ENCODE measurements around the gene NCKAP5. TPM values are rescaled to one million over a fixed set of nuclear protein-coding genes. Genes with fewer than 3 reads are reported as not detected.

The NCKAP5 gene
- total RNA-seq, 3 donors from 2014 or later = 1.9 to 6.3 (median 2.3) TPM

DNA sequence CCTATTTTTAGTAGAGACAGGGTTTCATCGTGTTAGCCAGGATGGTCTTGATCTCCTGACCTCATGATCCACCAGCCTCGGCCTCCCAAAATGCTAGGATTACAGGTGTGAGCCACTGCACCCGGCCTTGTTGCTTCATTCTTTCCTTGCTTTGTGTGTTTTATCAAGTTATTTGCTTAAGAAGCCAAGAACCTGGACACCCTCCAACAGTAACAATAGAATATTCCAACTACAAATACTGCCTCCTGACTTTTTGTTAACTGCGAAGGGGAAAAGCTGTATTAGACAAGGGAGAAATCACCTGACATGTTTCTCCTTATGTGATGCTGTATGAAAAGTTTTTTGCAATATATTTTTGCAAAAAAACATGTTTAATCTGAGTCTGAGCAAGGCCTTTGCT is 297.2 kb downstream of the NCKAP5 start:
- TF ChIP-seq CTCF (IDR thresholded peaks at IDR 0.05) = no peak
- Histone ChIP-seq H3K9me3 (no peaks in the 10 kb centered on the region), H3K4me3 (no peak overlapping the region), H3K4me1 (ENCODE audit: low read depth) (peaks cover 2% of the 10 kb centered on the region), H3K36me3 (ENCODE audit: low read depth) (no peaks in the 10 kb centered on the region)
- DNase-seq (no peak), ATAC-seq (no peak)
- intact Hi-C loops (cut with DNase I, micrococcal nuclease) = no loop called here

DNA sequence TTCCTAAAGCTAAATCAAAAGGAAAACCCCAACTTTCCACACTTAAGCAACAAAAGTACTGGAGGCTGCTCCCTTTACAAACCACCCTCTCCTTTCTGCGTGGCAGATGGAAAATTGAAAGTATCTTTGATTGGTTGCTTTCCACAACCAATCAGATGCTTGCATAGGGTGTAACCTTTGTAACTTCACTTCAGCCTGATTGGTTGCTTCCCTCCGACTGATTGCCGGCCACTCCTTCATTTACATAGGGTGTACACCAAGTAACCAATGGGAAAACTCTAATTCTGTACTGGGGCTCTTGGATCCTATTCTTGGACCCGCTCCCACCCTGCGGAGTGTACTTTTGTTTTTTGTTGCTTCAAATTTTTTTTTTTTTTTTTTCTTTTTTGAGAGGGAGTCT is 297.7 kb downstream of the NCKAP5 start:
- ATAC-seq (no peak), DNase-seq (no peak)
- no peaks in the 10 kb centered on the region for H3K9me3 ChIP-seq
- intact Hi-C loops (cut with DNase I, micrococcal nuclease) = no loop called here
- no peaks in the 10 kb centered on the region for H3K36me3 ChIP-seq (ENCODE audit: low read depth)
- peaks cover 7% of the 10 kb centered on the region for H3K4me1 ChIP-seq (ENCODE audit: low read depth)
- no peak for TF ChIP-seq CTCF (IDR thresholded peaks at IDR 0.05)
- no peak overlapping the region for H3K4me3 ChIP-seq

DNA sequence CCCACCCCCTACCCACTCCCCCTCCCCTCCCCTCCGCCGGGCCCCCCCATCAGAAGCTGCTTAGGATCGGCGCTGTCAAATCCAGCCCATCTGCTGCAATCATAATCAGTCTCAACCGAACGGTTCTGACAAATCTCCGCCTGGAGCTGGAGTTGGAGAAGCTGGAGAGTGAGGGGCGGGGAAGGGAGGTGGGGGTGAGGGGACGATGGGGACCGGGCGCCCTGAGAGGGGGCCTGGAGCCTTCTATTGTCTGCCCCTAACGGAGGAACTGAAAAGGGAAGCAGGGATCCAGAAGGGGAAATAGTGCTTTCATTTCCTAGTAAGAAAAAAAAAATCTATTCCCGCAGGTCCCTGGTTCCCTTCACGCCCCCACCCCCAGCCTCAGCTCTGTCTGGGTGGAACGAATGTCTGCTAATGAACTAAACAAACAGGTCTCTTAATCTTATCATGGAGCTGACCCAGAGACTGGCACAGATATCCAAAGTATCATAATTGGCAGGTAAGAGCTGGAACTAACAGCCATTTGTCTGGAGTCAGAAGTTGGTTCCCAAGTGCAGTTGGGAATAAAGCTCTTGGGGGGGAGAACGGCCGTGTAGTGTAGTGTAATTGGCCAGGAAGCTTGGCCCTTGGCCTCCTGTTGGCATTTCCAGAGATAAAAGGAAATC is 301.2 kb downstream of the NCKAP5 start:
- peaks cover 8% of the 10 kb centered on the region for H3K4me1 ChIP-seq (ENCODE audit: low read depth)
- no peak for TF ChIP-seq CTCF (IDR thresholded peaks at IDR 0.05)
- DNase-seq = peak in 1 of 3 donors; percentile 3
- intact Hi-C loops (cut with DNase I, micrococcal nuclease) = no loop called here
- no peak overlapping the region for H3K4me3 ChIP-seq
- ATAC-seq = no peak
- H3K36me3 ChIP-seq (ENCODE audit: low read depth) = no peaks in the 10 kb centered on the region
- H3K9me3 ChIP-seq = no peaks in the 10 kb centered on the region

- TF ChIP-seq CTCF (IDR thresholded peaks at IDR 0.05) = no peak
- Histone ChIP-seq H3K4me3 (no peak overlapping the region), H3K4me1 (ENCODE audit: low read depth) (peaks cover 8% of the 10 kb centered on the region), H3K36me3 (ENCODE audit: low read depth) (no peaks in the 10 kb centered on the region), H3K9me3 (no peaks in the 10 kb centered on the region)
- intact Hi-C loops (cut with DNase I, micrococcal nuclease) = no loop called here
- DNase-seq (peak; percentile 10 to 43 (median 32)), ATAC-seq (peak; percentile 52)
These were observed 302.0 kb downstream of the NCKAP5 start for GRCh38 chr2:133266041-133266925.

DNA sequence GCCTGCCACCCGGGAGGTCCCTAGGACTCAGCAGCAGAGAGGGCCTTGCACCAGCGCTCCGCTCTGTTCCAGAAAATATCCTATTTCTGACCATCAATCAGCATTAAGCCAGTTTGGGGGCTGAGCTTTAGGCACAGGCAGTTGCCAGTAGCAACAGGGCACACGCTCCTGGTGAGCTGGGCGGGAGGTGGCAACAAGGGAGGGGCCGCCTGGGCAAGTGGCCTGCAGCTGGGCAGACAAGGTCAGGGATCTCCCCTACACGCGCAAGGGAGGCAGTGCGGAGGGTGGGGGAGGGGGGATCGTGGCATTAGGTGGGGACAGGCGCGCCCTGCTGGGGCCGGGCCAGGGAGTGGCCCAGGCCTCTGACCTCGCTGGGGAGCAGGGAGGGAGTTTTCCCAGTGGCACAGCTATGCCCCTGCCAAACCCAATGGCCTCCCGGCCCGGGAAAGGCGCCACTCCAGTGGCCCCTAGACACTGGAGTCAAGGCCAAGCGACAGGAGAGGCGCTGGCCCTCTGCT is 302.8 kb downstream of the NCKAP5 start:
- Histone ChIP-seq H3K36me3 (ENCODE audit: low read depth) (no peaks in the 10 kb centered on the region), H3K4me1 (ENCODE audit: low read depth) (peaks cover 8% of the 10 kb centered on the region), H3K9me3 (no peaks in the 10 kb centered on the region), H3K4me3 (no peak overlapping the region)
- DNase-seq (peak; percentile 27 to 59 (median 49)), ATAC-seq (peak; percentile 73)
- no peak for TF ChIP-seq CTCF (IDR thresholded peaks at IDR 0.05)
- intact Hi-C loops (cut with DNase I, micrococcal nuclease) = no loop called here
